H1 (cell line): Measurements from ENCODE around the gene PYGL. TPM values are rescaled to one million over a fixed set of nuclear protein-coding genes. Genes with fewer than 3 reads are reported as not detected.

Source experiments
- CTCF ChIA-PET: fragments of 300-600 bp; sonication (Branson Sonifier 250); formaldehyde crosslinking; loops from one replicate; lab custom pipeline; 2021; ENCODE audit not compliant: partially characterized antibody; lab: Charles Lee
- POLR2A ChIA-PET: fragments of 300-600 bp; sonication (Branson Sonifier 250); formaldehyde crosslinking; loops from one replicate; lab custom pipeline; 2021; ENCODE audit warnings: inconsistent platforms; ENCODE audit not compliant: partially characterized antibody; lab: Charles Lee
- DNase-seq, 2 experiments: peaks; one replicate each; pipeline versions ENCODE4 v3.0.0 to v3.0.0-alpha.2; 2010 to 2022; ENCODE audit warnings: low spot score in 2 of 2, low read depth in 1 of 2, mixed read lengths in 1 of 2
- FAIRE-seq: peaks from 2 replicates; lab custom pipeline; 2011; peaks lifted over from hg19 to GRCh38; lab: Jason Lieb, UNC
- H2AFZ ChIP-seq: 2 replicates; pipeline ENCODE4 v1.8.1; 2012; ENCODE audit warnings: low read length, inconsistent platforms
- H2AK5ac ChIP-seq: 2 replicates; pipeline ENCODE4 v1.6.1; 2013; ENCODE audit warnings: low read depth, low read length
- H2BK120ac ChIP-seq: replicated peaks from 2 replicates; pipeline ENCODE3; 2013; ENCODE audit warnings: low read depth, low read length, inconsistent platforms
- H2BK12ac ChIP-seq: 2 replicates; pipeline ENCODE4 v1.6.1; 2013; ENCODE audit warnings: low read depth, low read length
- H2BK15ac ChIP-seq: 2 replicates; pipeline ENCODE4 v1.6.1; 2013; ENCODE audit warnings: low read length
- H2BK20ac ChIP-seq: 2 replicates; pipeline ENCODE4 v1.6.1; 2013; ENCODE audit warnings: low read length
- H2BK5ac ChIP-seq: 2 replicates; pipeline ENCODE4 v1.6.1; 2013; ENCODE audit warnings: low read depth, low read length
- H3K14ac ChIP-seq: 2 replicates; pipeline ENCODE4 v1.6.1; 2013; ENCODE audit warnings: inconsistent platforms; ENCODE audit not compliant: insufficient read length
- H3K18ac ChIP-seq: 2 replicates; pipeline ENCODE4 v1.6.1; 2013; ENCODE audit warnings: low read length; ENCODE audit errors: extremely low read depth
- H3K23ac ChIP-seq: 2 replicates; pipeline ENCODE4 v1.6.1; 2013; ENCODE audit warnings: inconsistent platforms; ENCODE audit not compliant: insufficient read length
- H3K23me2 ChIP-seq: 2 replicates; pipeline ENCODE4 v1.6.1; 2013; ENCODE audit warnings: low read depth, low read length
- H3K27ac ChIP-seq: 2 replicates; pipeline ENCODE4 v1.6.1; 2011; ENCODE audit warnings: low read depth, low read length, inconsistent platforms
- H3K27me3 ChIP-seq, 4 experiments: replicated peaks in 1 of 4; 1 replicate in 1 of 4; 2 replicates in 3 of 4; pipeline versions ENCODE4 v1.6.1 to v1.8.1; 2011 to 2013; ENCODE audit warnings: low read length in 3 of 4, mild to moderate bottlenecking in 3 of 4, inconsistent platforms in 2 of 4, mixed read lengths in 2 of 4, moderate library complexity in 1 of 4; ENCODE audit not compliant: control insufficient read depth in 3 of 4, insufficient read depth in 3 of 4; ENCODE audit errors: extremely low read depth in 1 of 4
- H3K36me3 ChIP-seq, 4 experiments: 2 replicates each; pipeline versions ENCODE4 v1.6.1 to v1.8.1; 2011 to 2013; ENCODE audit warnings: mild to moderate bottlenecking in 4 of 4, low read length in 3 of 4, moderate library complexity in 2 of 4, control low read depth in 1 of 4, inconsistent platforms in 1 of 4; ENCODE audit not compliant: insufficient read depth in 4 of 4, control insufficient read depth in 2 of 4
- H3K4ac ChIP-seq: replicated peaks from 2 replicates; pipeline ENCODE3; 2013; ENCODE audit warnings: low read length, low read depth, mixed read lengths, inconsistent platforms; ENCODE audit not compliant: insufficient read length
- H3K4me1 ChIP-seq, 4 experiments: replicated peaks in 1 of 4; 1 replicate in 1 of 4; 2 replicates in 3 of 4; pipeline versions ENCODE4 v1.6.1 to v1.8.1; 2011 to 2013; ENCODE audit warnings: low read length in 3 of 4, inconsistent platforms in 2 of 4, mixed read lengths in 1 of 4; ENCODE audit not compliant: insufficient read depth in 4 of 4, control insufficient read depth in 3 of 4
- H3K4me2 ChIP-seq, 2 experiments: 2 replicates each; pipeline versions ENCODE4 v1.6.1 to v1.8.1; 2011 to 2013; ENCODE audit warnings: low read depth in 2 of 2, low read length in 2 of 2, control low read depth in 1 of 2, inconsistent platforms in 1 of 2, mild to moderate bottlenecking in 1 of 2; ENCODE audit not compliant: insufficient read depth in 1 of 2
- H3K4me3 ChIP-seq, 4 experiments: fragments of 200-600, 300-600 bp in 1 of 4; sonication (generic), shearing (Covaris generic), sonication (Bioruptor Twin) in 1 of 4; 2 replicates each; pipeline versions ENCODE4 v1.5.1 to v1.8.1; 2011 to 2016; ENCODE audit warnings: low read length in 4 of 4, low read depth in 3 of 4, control low read depth in 2 of 4, inconsistent platforms in 2 of 4, mild to moderate bottlenecking in 2 of 4, mixed read lengths in 1 of 4, moderate library complexity in 1 of 4; ENCODE audit not compliant: insufficient read depth in 2 of 4; ENCODE audit errors: extremely low read depth in 1 of 4
- H3K56ac ChIP-seq: replicated peaks from 2 replicates; pipeline ENCODE3; 2013; ENCODE audit warnings: low read depth, mild to moderate bottlenecking, mixed read lengths, low read length, inconsistent platforms; ENCODE audit not compliant: insufficient read length
- H3K79me1 ChIP-seq: 2 replicates; pipeline ENCODE4 v1.6.1; 2013; ENCODE audit warnings: low read depth, low read length, control low read depth
- H3K79me2 ChIP-seq, 2 experiments: 2 replicates each; pipeline versions ENCODE4 v1.6.1 to v1.8.1; 2012 to 2013; ENCODE audit warnings: low read length in 2 of 2, mild to moderate bottlenecking in 2 of 2, inconsistent platforms in 1 of 2; ENCODE audit not compliant: insufficient read depth in 2 of 2, control insufficient read depth in 1 of 2
- H3K9ac ChIP-seq, 4 experiments: replicated peaks in 1 of 4; 1 replicate in 1 of 4; 2 replicates in 3 of 4; pipeline versions ENCODE4 v1.6.1 to v1.8.1; 2011 to 2013; ENCODE audit warnings: low read depth in 3 of 4, low read length in 3 of 4, control low read depth in 2 of 4, mild to moderate bottlenecking in 2 of 4, moderate library complexity in 2 of 4, inconsistent platforms in 1 of 4; ENCODE audit errors: extremely low read depth in 1 of 4
- H3K9me3 ChIP-seq, 2 experiments: 2 replicates each; pipeline versions ENCODE4 v1.6.1 to v1.8.1; 2012 to 2013; ENCODE audit warnings: mild to moderate bottlenecking in 2 of 2, moderate library complexity in 2 of 2, control low read depth in 1 of 2, inconsistent platforms in 1 of 2, low read depth in 1 of 2, low read length in 1 of 2, mixed read lengths in 1 of 2; ENCODE audit not compliant: insufficient read depth in 2 of 2
- H4K20me1 ChIP-seq, 2 experiments: replicated peaks in 1 of 2; 2 replicates each; pipeline versions ENCODE3 to v1.8.1; 2011 to 2013; ENCODE audit warnings: inconsistent platforms in 2 of 2, low read length in 2 of 2, mild to moderate bottlenecking in 1 of 2; ENCODE audit not compliant: insufficient read depth in 2 of 2, control insufficient read depth in 1 of 2
- H4K5ac ChIP-seq: 2 replicates; pipeline ENCODE4 v1.6.1; 2013; ENCODE audit warnings: low read length, low read depth, mixed read lengths, inconsistent platforms; ENCODE audit not compliant: insufficient read length
- H4K8ac ChIP-seq: 2 replicates; pipeline ENCODE4 v1.8.0; 2013; ENCODE audit warnings: mild to moderate bottlenecking, moderate library complexity, low read length, inconsistent platforms; ENCODE audit not compliant: insufficient read depth; ENCODE audit errors: extremely low read depth
- H4K91ac ChIP-seq: replicated peaks from 2 replicates; pipeline ENCODE3; 2013; ENCODE audit warnings: low read length, mixed read lengths, inconsistent platforms; ENCODE audit not compliant: insufficient read length
- BCL11A ChIP-seq, 2 experiments: IDR thresholded peaks; one replicate each; pipeline ENCODE4 v1.6.1; 2011; ENCODE audit warnings: low read depth in 2 of 2, low read length in 2 of 2, mild to moderate bottlenecking in 2 of 2
- EGR1 ChIP-seq: IDR thresholded peaks from 2 replicates; pipeline ENCODE4 v1.6.1; 2011; ENCODE audit warnings: low read depth, low read length, borderline replicate concordance
- EP300 ChIP-seq, 2 experiments: IDR thresholded peaks; 1 replicate in 1 of 2; 2 replicates in 1 of 2; pipeline ENCODE4 v1.6.1; 2011 to 2012; ENCODE audit warnings: low read depth in 2 of 2, low read length in 2 of 2, mild to moderate bottlenecking in 2 of 2, borderline replicate concordance in 1 of 2, inconsistent platforms in 1 of 2, moderate library complexity in 1 of 2
- POU5F1 ChIP-seq: IDR thresholded peaks from 2 replicates; pipeline ENCODE4 v1.6.1; 2011; ENCODE audit warnings: low read depth, mild to moderate bottlenecking, low read length, moderate library complexity
- SIN3A ChIP-seq, 2 experiments: IDR thresholded peaks in 1 of 2; conservative IDR thresholded peaks in 1 of 2; 2 replicates each; pipeline ENCODE4 v1.6.1; 2011 to 2012; ENCODE audit warnings: low read length in 2 of 2, improper control_type of control experiment in 1 of 2, low read depth in 1 of 2, mild to moderate bottlenecking in 1 of 2
- SP1 ChIP-seq: IDR thresholded peaks from 2 replicates; pipeline ENCODE4 v1.6.1; 2011; ENCODE audit warnings: low read depth, low read length
- SP2 ChIP-seq: IDR thresholded peaks from 2 replicates; pipeline ENCODE4 v1.6.1; 2012; ENCODE audit warnings: mild to moderate bottlenecking, low read length, inconsistent platforms
- TCF12 ChIP-seq: IDR thresholded peaks from 2 replicates; pipeline ENCODE4 v1.6.1; 2011; ENCODE audit warnings: low read depth, mild to moderate bottlenecking, low read length
- WGBS, 2 experiments: shearing (Covaris generic) in 1 of 2; methylation state at CpG; one replicate each; pipeline versions ENCODE4 v1.1.6 to v1.1.7; 2013 to 2015; ENCODE audit warnings: low lambda C conversion rate in 2 of 2, mixed read lengths in 2 of 2, inconsistent platforms in 1 of 2, low coverage in 1 of 2, missing lambda C conversion rate in 1 of 2; ENCODE audit not compliant: insufficient replicate concordance in 2 of 2, insufficient coverage in 1 of 2, insufficient read length in 1 of 2; ENCODE audit errors: extremely low coverage in 1 of 2, missing lambda C conversion rate in 1 of 2; 5-methylcytosine and 5-hydroxymethylcytosine counted together
- polyA plus RNA-seq, 7 experiments: library from polyadenylated mRNA; depleted of rRNA in 3 of 7; stranded (reverse) in 5 of 7; unstranded in 2 of 7; fragments of >200 nt in 5 of 7; fragments of 200-250 nt in 2 of 7; gene quantifications; 1 replicate in 5 of 7; 2 replicates in 1 of 7; 4 replicates in 1 of 7; pipeline versions ENCODE4 v1.2.1 to v1.2.3, GENCODE V29; 2011 to 2013; ENCODE audit warnings: missing spikeins in 2 of 7, mixed read lengths in 2 of 7
- total RNA-seq: library from RNA; stranded (reverse); fragmentation: NEBNext Ultra II Directional; extraction: Animal tissue kit (Norgen Biotek cat#: 25700); gene quantifications from 2 replicates; pipeline ENCODE4 v1.2.1, GENCODE V29; 2021
- TF ChIP-seq, protein P1 (sequence below): IDR thresholded peaks from 2 replicates; pipeline ENCODE4 v1.6.1; 2011; ENCODE audit warnings: low read depth, mild to moderate bottlenecking, low read length; ENCODE audit not compliant: insufficient read depth
- TF ChIP-seq, protein P2 (sequence below): IDR thresholded peaks from 2 replicates; pipeline ENCODE4 v1.6.1; 2011; ENCODE audit warnings: low read length, improper control_type of control experiment

PYGL gene
- total and polyA plus RNA-seq, 2 of the 8 experiments (the other 6 are each of a cell fraction or from before 2014, with no cell fraction given) = 26.1 to 50.5 TPM

DNA sequence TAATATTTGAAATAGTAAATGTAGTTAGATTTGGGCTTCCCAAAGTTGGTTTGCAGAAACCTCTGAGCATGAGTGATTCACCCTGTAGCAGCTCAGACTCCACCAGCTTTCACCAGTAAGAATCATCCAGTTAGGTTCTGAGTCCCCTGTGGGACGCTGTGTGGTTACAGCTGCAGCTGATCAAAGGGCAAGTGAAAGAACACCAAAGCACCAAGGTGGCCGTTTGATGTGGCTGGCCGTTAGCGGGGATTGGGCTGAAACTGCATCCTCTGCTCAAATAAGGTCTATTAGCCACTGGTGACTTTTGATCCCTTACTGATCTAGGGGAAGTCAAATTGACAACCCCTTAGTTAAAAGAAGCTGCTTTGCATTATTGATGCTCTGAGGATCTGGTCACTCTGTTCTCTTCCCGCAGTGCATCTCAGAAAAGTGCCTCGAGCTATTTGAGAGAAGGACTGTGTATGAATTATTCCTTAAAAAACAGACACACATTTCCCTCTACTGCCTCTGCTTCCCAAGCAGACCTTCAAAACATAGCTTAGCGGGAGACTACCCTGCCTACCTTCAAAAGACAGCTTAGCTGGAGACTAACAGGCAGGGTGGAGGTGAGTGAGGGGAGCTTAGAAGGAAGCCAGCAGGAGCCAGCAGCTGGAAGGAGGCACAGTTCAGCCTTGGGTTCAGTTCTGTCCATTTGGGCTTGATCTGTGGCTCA lies 68.8 kb downstream of the PYGL start:
- no peaks in the 10 kb centered on the region for H3K9me3 ChIP-seq
- H4K5ac ChIP-seq = no peak overlapping the region
- ChIA-PET CTCF (interaction anchor here (0.7 to 3.6 kb wide), 2 partner anchors 12 to 17 kb away, joined by 6 to 24 read pairs; no protein-coding TSS in a partner anchor), POLR2A (interaction anchor here (1.7 kb wide), 1 partner anchor 60 kb away, joined by 3 read pairs; no protein-coding TSS in a partner anchor)
- H3K36me3 ChIP-seq = no peaks in the 10 kb centered on the region
- no peak overlapping the region for H4K91ac ChIP-seq
- H4K8ac ChIP-seq = no peak overlapping the region
- H3K79me1 ChIP-seq = no peaks in the 10 kb centered on the region
- TF ChIP-seq SP1 (no peak), BCL11A (IDR thresholded peaks at IDR 0.05; ENCODE audit: low read depth in 2 of 2, low read length in 2 of 2) (no peak), TCF12 (no peak), SIN3A (conservative IDR thresholded peaks at IDR 0.05 in 1 of 2, IDR thresholded peaks at IDR 0.05 in 1 of 2; ENCODE audit: low read depth in 1 of 2, low read length in 2 of 2) (no peak), EGR1 (no peak), POU5F1 (no peak), SP2 (no peak), EP300 (IDR thresholded peaks at IDR 0.05; ENCODE audit: borderline replicate concordance in 1 of 2, low read depth in 2 of 2, low read length in 2 of 2) (no peak)
- TF ChIP-seq, protein P1, sequence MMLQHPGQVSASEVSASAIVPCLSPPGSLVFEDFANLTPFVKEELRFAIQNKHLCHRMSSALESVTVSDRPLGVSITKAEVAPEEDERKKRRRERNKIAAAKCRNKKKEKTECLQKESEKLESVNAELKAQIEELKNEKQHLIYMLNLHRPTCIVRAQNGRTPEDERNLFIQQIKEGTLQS = no peak
- TF ChIP-seq, protein P2, sequence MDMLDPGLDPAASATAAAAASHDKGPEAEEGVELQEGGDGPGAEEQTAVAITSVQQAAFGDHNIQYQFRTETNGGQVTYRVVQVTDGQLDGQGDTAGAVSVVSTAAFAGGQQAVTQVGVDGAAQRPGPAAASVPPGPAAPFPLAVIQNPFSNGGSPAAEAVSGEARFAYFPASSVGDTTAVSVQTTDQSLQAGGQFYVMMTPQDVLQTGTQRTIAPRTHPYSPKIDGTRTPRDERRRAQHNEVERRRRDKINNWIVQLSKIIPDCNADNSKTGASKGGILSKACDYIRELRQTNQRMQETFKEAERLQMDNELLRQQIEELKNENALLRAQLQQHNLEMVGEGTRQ = no peak
- no peak overlapping the region for H3K27ac ChIP-seq
- no peak overlapping the region; the same call in 1 of the 2 replicates for H2AK5ac ChIP-seq
- H3K4me3 ChIP-seq = no peak overlapping the region
- H3K4me2 ChIP-seq = no peak overlapping the region
- no peak overlapping the region for H2BK15ac ChIP-seq
- H3K9ac ChIP-seq = no peak overlapping the region
- H3K56ac ChIP-seq = no peak overlapping the region
- FAIRE-seq (no peak), DNase-seq (no peak)
- H3K18ac ChIP-seq = no peak overlapping the region
- WGBS, 2 experiments = 74% methylated on average over 7 of the region's 7 CpGs; no CpG with 5 or more reads in 1 of the 2 experiments
- H2BK20ac ChIP-seq = no peak overlapping the region
- peaks cover 0 to 3% (median 1%) of the 10 kb centered on the region in 4 experiments; a peak in 1 of 7 replicates for H3K4me1 ChIP-seq
- no peak overlapping the region for H2BK12ac ChIP-seq
- peaks cover 2% of the 10 kb centered on the region; the same call in 1 of the 2 replicates for H3K23me2 ChIP-seq
- H2BK5ac ChIP-seq = no peak overlapping the region
- no peak overlapping the region for H2BK120ac ChIP-seq
- no peak overlapping the region for H3K23ac ChIP-seq
- peaks cover 3 to 24% (median 14%) of the 10 kb centered on the region in 4 experiments; a peak in 6 of 7 replicates for H3K27me3 ChIP-seq
- no peaks in the 10 kb centered on the region for H4K20me1 ChIP-seq
- H3K14ac ChIP-seq = no peak overlapping the region
- no peaks in the 10 kb centered on the region for H3K79me2 ChIP-seq
- H2AFZ ChIP-seq = no peak overlapping the region
- no peak overlapping the region for H3K4ac ChIP-seq
